ENCODE results near the gene ZNF511. TPM values are rescaled to one million over a fixed set of nuclear protein-coding genes. Genes with fewer than 3 reads are reported as not detected.

Gene ZNF511
- total RNA-seq, 4 donors from 2014 or later = 23.1 to 45.5 (median 30.0) TPM

DNA sequence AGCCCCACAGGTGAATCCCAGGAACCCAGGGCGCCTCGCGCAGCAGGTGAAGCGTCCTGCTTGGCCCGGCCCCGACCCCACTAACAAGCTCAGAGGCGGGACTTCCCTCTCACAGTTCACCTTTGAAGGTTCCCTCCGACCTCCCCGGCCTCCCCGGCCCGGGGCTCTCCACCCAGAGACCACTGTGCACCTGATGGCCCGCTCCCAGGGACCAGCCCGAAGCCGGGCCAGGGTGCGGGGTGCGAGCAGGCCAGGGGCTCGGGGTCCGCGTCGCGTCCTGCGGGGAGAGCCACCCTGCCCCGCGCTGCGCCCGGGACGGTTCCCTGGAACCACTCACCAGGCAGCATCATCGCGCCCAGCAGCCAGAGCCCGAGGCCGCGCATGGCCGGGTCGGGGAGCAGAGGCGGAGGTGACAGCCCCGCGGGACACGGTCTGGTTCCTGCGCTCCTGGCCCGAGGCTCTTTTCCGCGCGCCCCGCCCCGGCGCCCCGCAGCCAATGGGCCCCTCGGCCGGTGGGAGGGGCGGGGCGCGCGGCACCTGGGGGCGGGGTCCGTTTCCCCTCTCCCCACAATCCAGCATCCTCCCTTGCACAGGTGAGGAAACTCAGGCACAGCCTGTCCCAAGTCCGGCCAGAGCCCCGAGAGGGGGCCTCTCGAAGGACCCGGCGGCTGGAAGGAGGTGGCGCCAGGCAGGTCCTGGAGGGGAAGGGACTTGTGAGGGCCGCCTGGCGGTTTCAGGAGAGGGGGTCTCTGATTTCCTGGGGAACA, 32.1 kb upstream of the ZNF511 start, which contains the start of gene ADAM8:
Gene ADAM8, minus strand, starts transcription at position 434 of the 767 bp plus-strand sequence. Its CDS starts 51 bp downstream, at position 383.
- no peak for DNase-seq
- peaks cover 0 to 7% of the 10 kb centered on the region in 2 donors for H3K4me1 ChIP-seq
- no peaks in the 10 kb centered on the region for H3K27me3 ChIP-seq
- H3K36me3 ChIP-seq = no peaks in the 10 kb centered on the region
- H3K27ac ChIP-seq = no peak within 1 kb of the TSS
- H3K4me3 ChIP-seq = no peak within 1 kb of the TSS
- no peaks in the 10 kb centered on the region for H3K9me3 ChIP-seq
- intact Hi-C loops (cut with DNase I; ENCODE audit: low total_unique reads) = no loop called here
- TF ChIP-seq POLR2A (IDR thresholded peaks at IDR 0.05) = no peak
- TF ChIP-seq, protein P1, sequence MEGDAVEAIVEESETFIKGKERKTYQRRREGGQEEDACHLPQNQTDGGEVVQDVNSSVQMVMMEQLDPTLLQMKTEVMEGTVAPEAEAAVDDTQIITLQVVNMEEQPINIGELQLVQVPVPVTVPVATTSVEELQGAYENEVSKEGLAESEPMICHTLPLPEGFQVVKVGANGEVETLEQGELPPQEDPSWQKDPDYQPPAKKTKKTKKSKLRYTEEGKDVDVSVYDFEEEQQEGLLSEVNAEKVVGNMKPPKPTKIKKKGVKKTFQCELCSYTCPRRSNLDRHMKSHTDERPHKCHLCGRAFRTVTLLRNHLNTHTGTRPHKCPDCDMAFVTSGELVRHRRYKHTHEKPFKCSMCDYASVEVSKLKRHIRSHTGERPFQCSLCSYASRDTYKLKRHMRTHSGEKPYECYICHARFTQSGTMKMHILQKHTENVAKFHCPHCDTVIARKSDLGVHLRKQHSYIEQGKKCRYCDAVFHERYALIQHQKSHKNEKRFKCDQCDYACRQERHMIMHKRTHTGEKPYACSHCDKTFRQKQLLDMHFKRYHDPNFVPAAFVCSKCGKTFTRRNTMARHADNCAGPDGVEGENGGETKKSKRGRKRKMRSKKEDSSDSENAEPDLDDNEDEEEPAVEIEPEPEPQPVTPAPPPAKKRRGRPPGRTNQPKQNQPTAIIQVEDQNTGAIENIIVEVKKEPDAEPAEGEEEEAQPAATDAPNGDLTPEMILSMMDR (IDR thresholded peaks at IDR 0.05) = no peak

DNA sequence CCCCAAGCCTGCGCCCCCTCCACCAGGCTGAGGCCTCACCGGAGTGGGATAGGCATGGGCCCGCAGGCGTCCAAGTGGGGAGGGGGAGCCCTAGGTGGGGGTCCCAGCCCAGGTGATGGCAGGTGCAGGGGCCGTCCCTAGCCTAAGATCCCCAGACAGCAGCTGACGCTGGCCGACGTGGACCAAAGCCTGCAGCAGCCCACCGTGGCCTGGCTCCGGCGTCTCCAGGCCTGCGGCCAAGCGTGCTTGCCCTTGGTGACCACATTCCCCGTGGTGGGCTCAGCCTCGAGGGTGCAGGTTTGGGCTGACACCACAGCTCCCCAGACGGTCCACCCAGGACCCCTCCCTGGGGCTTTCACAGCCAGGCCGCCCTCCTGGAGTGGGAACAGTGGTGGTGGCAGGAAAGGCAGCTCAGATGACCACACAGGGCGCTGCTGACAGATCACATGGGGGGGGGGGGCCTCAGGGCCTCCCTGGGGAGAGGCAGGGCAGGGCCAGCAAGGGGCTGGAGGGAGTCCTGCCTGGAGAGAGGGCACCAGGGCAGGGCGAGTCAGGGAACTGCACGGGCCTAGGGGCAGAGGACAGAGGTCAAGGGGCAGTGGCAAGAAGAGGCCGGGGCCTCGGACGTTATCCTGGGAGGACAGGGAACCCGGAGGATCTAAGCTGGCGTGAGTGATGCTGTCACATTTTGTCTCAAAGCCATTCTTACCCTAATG, 31.3 kb upstream of the ZNF511 start:
- Histone ChIP-seq H3K27me3 (no peaks in the 10 kb centered on the region), H3K27ac (no peak overlapping the region), H3K4me3 (no peak overlapping the region), H3K4me1 (peaks cover 0 to 7% of the 10 kb centered on the region in 2 donors), H3K9me3 (no peaks in the 10 kb centered on the region), H3K36me3 (no peaks in the 10 kb centered on the region)
- no peak for TF ChIP-seq POLR2A (IDR thresholded peaks at IDR 0.05)
- TF ChIP-seq, protein P1 (IDR thresholded peaks at IDR 0.05) = no peak
- no peak for DNase-seq
- intact Hi-C loops (cut with DNase I; ENCODE audit: low total_unique reads) = no loop called here

DNA sequence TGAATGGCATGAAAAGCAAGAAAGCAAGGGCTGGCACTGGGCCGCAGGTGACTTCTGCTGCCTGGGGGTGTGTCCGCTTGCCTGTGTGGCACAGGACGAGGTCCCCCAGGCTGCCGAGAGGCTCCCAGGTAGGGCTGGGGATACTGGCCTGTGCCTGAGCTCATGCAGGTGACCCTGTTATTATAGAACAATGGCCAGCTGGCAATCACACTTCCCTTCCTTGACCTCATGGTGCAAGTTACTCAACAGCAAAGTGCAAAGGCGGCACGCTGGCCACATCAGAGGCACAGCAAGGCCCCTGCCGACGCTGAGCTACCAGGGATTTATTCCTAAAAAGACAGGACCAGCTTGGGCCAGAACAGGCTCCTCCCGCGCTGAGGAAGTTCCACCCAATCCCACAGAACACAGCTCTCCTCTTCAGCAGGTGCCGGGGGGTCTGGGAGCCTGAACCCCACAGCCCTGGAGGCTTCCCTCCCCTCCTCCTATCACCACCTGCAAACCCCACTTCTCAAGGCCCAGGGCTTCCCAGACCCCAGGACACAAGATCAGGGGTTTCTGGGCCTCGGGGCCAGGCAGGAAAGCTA, 30.6 kb upstream of the ZNF511 start:
- Histone ChIP-seq H3K36me3 (no peaks in the 10 kb centered on the region), H3K27me3 (no peaks in the 10 kb centered on the region), H3K4me1 (peaks cover 0 to 7% of the 10 kb centered on the region in 2 donors), H3K27ac (no peak overlapping the region), H3K9me3 (no peaks in the 10 kb centered on the region), H3K4me3 (no peak overlapping the region)
- DNase-seq = no peak
- TF ChIP-seq, protein P1 (IDR thresholded peaks at IDR 0.05) = no peak
- no peak for TF ChIP-seq POLR2A (IDR thresholded peaks at IDR 0.05)
- intact Hi-C loops (cut with DNase I; ENCODE audit: low total_unique reads) = no loop called here

DNA sequence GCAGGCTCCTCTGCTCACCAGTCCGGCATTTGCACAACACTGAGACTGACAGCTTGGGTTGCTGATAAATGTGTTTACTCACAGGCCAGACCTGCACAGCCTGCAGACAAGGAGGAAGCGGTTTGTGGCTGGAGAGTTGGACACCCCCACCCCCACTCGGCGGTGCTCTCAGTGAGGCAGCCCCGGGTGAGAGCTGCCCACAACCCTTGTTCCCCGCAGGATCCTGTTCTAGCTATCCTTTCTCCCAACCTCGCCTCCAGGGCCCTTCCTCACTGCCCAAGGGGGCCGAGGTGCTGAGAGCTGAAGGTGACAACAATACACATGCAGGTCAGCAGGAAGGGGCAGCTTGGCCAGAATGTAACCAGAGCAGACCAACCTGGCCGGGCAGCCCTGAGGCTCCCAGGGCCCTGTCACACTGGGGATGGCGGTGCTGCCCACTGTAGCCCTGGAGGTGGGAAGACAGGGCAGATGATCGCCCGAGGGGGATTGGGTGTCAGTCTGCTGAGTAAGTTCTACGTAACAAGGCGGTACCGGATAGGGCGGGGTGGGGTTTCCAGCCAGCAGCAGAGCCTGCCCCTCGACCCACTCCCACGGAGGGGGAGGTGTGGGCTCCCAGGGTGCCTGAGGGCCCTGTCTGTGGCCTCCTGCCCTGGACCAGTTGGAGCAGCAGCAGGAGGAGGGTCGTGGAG, 30.0 kb upstream of the ZNF511 start:
- TF ChIP-seq, protein P1 (IDR thresholded peaks at IDR 0.05) = no peak
- TF ChIP-seq POLR2A (IDR thresholded peaks at IDR 0.05) = no peak
- no peaks in the 10 kb centered on the region for H3K9me3 ChIP-seq
- no peak for DNase-seq
- peaks cover 0 to 7% of the 10 kb centered on the region in 2 donors for H3K4me1 ChIP-seq
- H3K36me3 ChIP-seq = no peaks in the 10 kb centered on the region
- intact Hi-C loops (cut with DNase I; ENCODE audit: low total_unique reads) = no loop called here
- no peak overlapping the region for H3K27ac ChIP-seq
- H3K4me3 ChIP-seq = no peak overlapping the region
- no peaks in the 10 kb centered on the region for H3K27me3 ChIP-seq

Measured in uterus (tissue), 4 donors.